ENCODE results near the gene POLR2L.

The POLR2L gene

GRCh38 chr11:863023-863909, 20.9 kb upstream of the POLR2L start:
- no peak overlapping the region for H3K4me3 ChIP-seq (ENCODE audit: low read length)
- TF ChIP-seq EZH2 (optimal IDR thresholded peaks at IDR 0.05; ENCODE audit: low read depth, low read length) (no peak), CTCF (IDR thresholded peaks at IDR 0.05; ENCODE audit: low read length) (no peak)
- H3K27me3 ChIP-seq (replicated peaks; ENCODE audit: insufficient read depth, low read length) = peaks cover 39% of the 10 kb centered on the region
- no peaks in the 10 kb centered on the region for H3K4me1 ChIP-seq (ENCODE audit: low read length)
- H3K9ac ChIP-seq (ENCODE audit: low read length) = no peak overlapping the region
- H3K79me2 ChIP-seq (ENCODE audit: low read length) = no peaks in the 10 kb centered on the region
- H3K4me2 ChIP-seq (ENCODE audit: low read depth, low read length) = no peak overlapping the region
- no peaks in the 10 kb centered on the region for H3K9me3 ChIP-seq (replicated peaks; ENCODE audit: insufficient read depth, low read length)
- no peak for DNase-seq
- H2AFZ ChIP-seq (ENCODE audit: low read length) = no peak overlapping the region
- no peaks in the 10 kb centered on the region for H3F3A ChIP-seq (ENCODE audit: insufficient read depth, low read length)
- H3K36me3 ChIP-seq (replicated peaks; ENCODE audit: insufficient read depth, low read length) = no peaks in the 10 kb centered on the region
- H3K27ac ChIP-seq (ENCODE audit: low read length) = no peak overlapping the region
- H3K9me2 ChIP-seq (replicated peaks; ENCODE audit: insufficient read depth, low read length) = no peaks in the 10 kb centered on the region
- no peaks in the 10 kb centered on the region for H4K20me1 ChIP-seq (ENCODE audit: insufficient read depth, low read length)

- Histone ChIP-seq H3K27ac (ENCODE audit: low read length) (no peak overlapping the region), H4K20me1 (ENCODE audit: insufficient read depth, low read length) (no peaks in the 10 kb centered on the region), H3F3A (ENCODE audit: insufficient read depth, low read length) (no peaks in the 10 kb centered on the region), H3K27me3 (replicated peaks; ENCODE audit: insufficient read depth, low read length) (peaks cover 45% of the 10 kb centered on the region), H3K4me1 (ENCODE audit: low read length) (no peaks in the 10 kb centered on the region), H3K36me3 (replicated peaks; ENCODE audit: insufficient read depth, low read length) (no peaks in the 10 kb centered on the region), H3K9ac (ENCODE audit: low read length) (no peak overlapping the region), H3K9me2 (replicated peaks; ENCODE audit: insufficient read depth, low read length) (no peaks in the 10 kb centered on the region), H3K9me3 (replicated peaks; ENCODE audit: insufficient read depth, low read length) (no peaks in the 10 kb centered on the region), H3K79me2 (ENCODE audit: low read length) (no peaks in the 10 kb centered on the region), H2AFZ (ENCODE audit: low read length) (no peak overlapping the region), H3K4me3 (ENCODE audit: low read length) (no peak overlapping the region), H3K4me2 (ENCODE audit: low read depth, low read length) (no peak overlapping the region)
- no peak for TF ChIP-seq EZH2 (optimal IDR thresholded peaks at IDR 0.05; ENCODE audit: low read depth, low read length)
- no peak for TF ChIP-seq CTCF (IDR thresholded peaks at IDR 0.05; ENCODE audit: low read length)
- no peak for TF ChIP-seq EZH2phosphoT487 (IDR thresholded peaks at IDR 0.05; ENCODE audit: low read length)
- DNase-seq = no peak
Observed at GRCh38 chr11:862696-863022, 20.3 kb upstream of the POLR2L start.

- H3K36me3 ChIP-seq (replicated peaks; ENCODE audit: insufficient read depth, low read length) = no peaks in the 10 kb centered on the region
- no peaks in the 10 kb centered on the region for H3K4me1 ChIP-seq (ENCODE audit: low read length)
- DNase-seq = no peak
- H2AFZ ChIP-seq (ENCODE audit: low read length) = no peak overlapping the region
- TF ChIP-seq EZH2 (optimal IDR thresholded peaks at IDR 0.05; ENCODE audit: low read depth, low read length) = no peak
- TF ChIP-seq EZH2phosphoT487 (IDR thresholded peaks at IDR 0.05; ENCODE audit: low read length) = no peak
- no peak for TF ChIP-seq CTCF (IDR thresholded peaks at IDR 0.05; ENCODE audit: low read length)
- no peak overlapping the region for H3K4me3 ChIP-seq (ENCODE audit: low read length)
- no peak overlapping the region for H3K27ac ChIP-seq (ENCODE audit: low read length)
- H4K20me1 ChIP-seq (ENCODE audit: insufficient read depth, low read length) = no peaks in the 10 kb centered on the region
- H3K79me2 ChIP-seq (ENCODE audit: low read length) = no peaks in the 10 kb centered on the region
- H3K4me2 ChIP-seq (ENCODE audit: low read depth, low read length) = no peak overlapping the region
- H3K9me2 ChIP-seq (replicated peaks; ENCODE audit: insufficient read depth, low read length) = no peaks in the 10 kb centered on the region
- H3F3A ChIP-seq (ENCODE audit: insufficient read depth, low read length) = no peaks in the 10 kb centered on the region
- H3K9ac ChIP-seq (ENCODE audit: low read length) = no peak overlapping the region
- no peaks in the 10 kb centered on the region for H3K9me3 ChIP-seq (replicated peaks; ENCODE audit: insufficient read depth, low read length)
- H3K27me3 ChIP-seq (replicated peaks; ENCODE audit: insufficient read depth, low read length) = peaks cover 47% of the 10 kb centered on the region
Observed at GRCh38 chr11:862081-862661, 19.8 kb upstream of the POLR2L start.
